MM.1S (cell line): ENCODE data around the gene GPR157.
"Not testable (repeated sequence)": the region's sequence is repeated elsewhere in the genome, so short reads cannot be mapped to it uniquely, and the experiment has no call there.

ENCODE experiments used
- EZH2 ChIP-seq: fragments of 300-600 bp; sonication (generic); optimal IDR thresholded peaks from 2 replicates; pipeline ENCODE3; 2017; ENCODE audit warnings: low read depth, mild to moderate bottlenecking, antibody characterized with exemption, low read length, mixed read lengths
- TF ChIP-seq, protein P1 (sequence below): fragments of 300-600 bp; sonication (generic); IDR thresholded peaks from 2 replicates; pipeline ENCODE4 v1.5.1; 2016; ENCODE audit warnings: antibody characterized with exemption, low read length, mixed read lengths

DNA sequence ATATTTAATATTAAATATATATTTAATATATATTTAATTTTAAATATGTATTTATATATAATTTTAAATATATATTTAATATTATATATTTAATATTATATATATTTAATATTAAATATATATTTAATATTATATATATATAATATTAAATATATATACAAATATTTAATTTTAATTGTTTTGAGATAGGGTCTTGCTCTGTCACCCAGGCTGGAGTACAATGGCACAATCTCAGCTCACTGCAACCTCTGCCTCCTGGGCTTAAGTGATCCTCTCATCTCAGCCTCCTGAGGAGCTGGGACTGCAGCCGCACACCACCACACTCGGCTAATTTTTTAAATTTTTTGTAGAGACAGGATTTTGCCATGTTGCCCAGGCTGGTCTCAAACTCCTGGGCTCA, 5.2 kb downstream of the GPR157 start:
- TF ChIP-seq, protein P1, sequence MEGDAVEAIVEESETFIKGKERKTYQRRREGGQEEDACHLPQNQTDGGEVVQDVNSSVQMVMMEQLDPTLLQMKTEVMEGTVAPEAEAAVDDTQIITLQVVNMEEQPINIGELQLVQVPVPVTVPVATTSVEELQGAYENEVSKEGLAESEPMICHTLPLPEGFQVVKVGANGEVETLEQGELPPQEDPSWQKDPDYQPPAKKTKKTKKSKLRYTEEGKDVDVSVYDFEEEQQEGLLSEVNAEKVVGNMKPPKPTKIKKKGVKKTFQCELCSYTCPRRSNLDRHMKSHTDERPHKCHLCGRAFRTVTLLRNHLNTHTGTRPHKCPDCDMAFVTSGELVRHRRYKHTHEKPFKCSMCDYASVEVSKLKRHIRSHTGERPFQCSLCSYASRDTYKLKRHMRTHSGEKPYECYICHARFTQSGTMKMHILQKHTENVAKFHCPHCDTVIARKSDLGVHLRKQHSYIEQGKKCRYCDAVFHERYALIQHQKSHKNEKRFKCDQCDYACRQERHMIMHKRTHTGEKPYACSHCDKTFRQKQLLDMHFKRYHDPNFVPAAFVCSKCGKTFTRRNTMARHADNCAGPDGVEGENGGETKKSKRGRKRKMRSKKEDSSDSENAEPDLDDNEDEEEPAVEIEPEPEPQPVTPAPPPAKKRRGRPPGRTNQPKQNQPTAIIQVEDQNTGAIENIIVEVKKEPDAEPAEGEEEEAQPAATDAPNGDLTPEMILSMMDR, result not testable (repeated sequence)
- not testable (repeated sequence) for TF ChIP-seq EZH2
